K562 (cell line): Measurements from ENCODE around the gene SPAG9. TPM values are rescaled to one million over a fixed set of nuclear protein-coding genes. Genes with fewer than 3 reads are reported as not detected.

Experiments used
- ADNP ChIP-seq: fragments of 200-800 bp; sonication (Bioruptor generic); IDR thresholded peaks from 2 replicates; pipeline ENCODE4 v1.6.1; 2016; ENCODE audit warnings: missing genetic modification characterization, missing compliant biosample characterization
- ASH1L ChIP-seq: fragments of 450-650 bp; IDR thresholded peaks from 2 replicates; pipeline ENCODE4 v1.6.1; 2018; ENCODE audit warnings: borderline replicate concordance, mild to moderate bottlenecking, low read depth; ENCODE audit not compliant: partially characterized antibody
- BHLHE40 ChIP-seq: IDR thresholded peaks from 2 replicates; pipeline ENCODE4 v1.6.1; 2011; ENCODE audit warnings: low read length, improper control_type of control experiment
- CBX8 ChIP-seq: fragments of 200-600 bp; sonication (generic); IDR thresholded peaks from 2 replicates; pipeline ENCODE4 v1.6.1; 2012; ENCODE audit warnings: borderline replicate concordance, mixed run types, low read depth, mild to moderate bottlenecking, moderate library complexity, mixed read lengths, low read length, control low read depth, inconsistent platforms; ENCODE audit not compliant: poor library complexity, severe bottlenecking; ENCODE audit errors: extremely low read depth
- FOS ChIP-seq: IDR thresholded peaks from 3 replicates; pipeline ENCODE4 v1.6.1; 2011; ENCODE audit not compliant: insufficient read length; ENCODE audit errors: extremely low read depth
- HIVEP1 ChIP-seq: fragments of 250-450 bp; sonication (Bioruptor Pico); IDR thresholded peaks from 2 replicates; pipeline ENCODE4 v1.4.0; 2020; ENCODE audit warnings: mild to moderate bottlenecking
- HMG20B ChIP-seq: fragments of 250-450 bp; sonication (Bioruptor Pico); IDR thresholded peaks from 2 replicates; pipeline ENCODE4 v1.5.0; 2021; ENCODE audit warnings: mild to moderate bottlenecking
- KAT7 ChIP-seq: sonication (generic); formaldehyde crosslinking; IDR thresholded peaks from 2 replicates; pipeline ENCODE4 v1.8.0; 2022; ENCODE audit warnings: missing genetic modification reagents, mild to moderate bottlenecking, borderline replicate concordance
- L3MBTL2 ChIP-seq: fragments of 450-650 bp; IDR thresholded peaks from 2 replicates; pipeline ENCODE4 v1.6.1; 2016; ENCODE audit warnings: mild to moderate bottlenecking, moderate library complexity
- MAFG ChIP-seq: fragments of 450-650 bp; conservative IDR thresholded peaks from 2 replicates; pipeline ENCODE4 v1.6.1; 2016; ENCODE audit warnings: missing genetic modification characterization, missing compliant biosample characterization
- NFIC ChIP-seq: fragments of 450-650 bp; IDR thresholded peaks from 2 replicates; pipeline ENCODE4 v1.6.1; 2017; ENCODE audit warnings: mild to moderate bottlenecking, inconsistent platforms
- NR1H2 ChIP-seq: sonication (generic); formaldehyde crosslinking; IDR thresholded peaks from 2 replicates; pipeline ENCODE4 v1.4.0; 2020; ENCODE audit warnings: mild to moderate bottlenecking, missing genetic modification reagents
- PCBP1 ChIP-seq: fragments of 200-400 bp; formaldehyde crosslinking; IDR thresholded peaks from 2 replicates; pipeline ENCODE4 v1.6.1; 2018; ENCODE audit warnings: mild to moderate bottlenecking, low read depth, low read length; ENCODE audit not compliant: poor library complexity, severe bottlenecking
- SNRNP70 ChIP-seq: fragments of 200-400 bp; formaldehyde crosslinking; optimal IDR thresholded peaks from 2 replicates; pipeline ENCODE3; 2017; ENCODE audit warnings: low read depth, low read length
- SPI1 ChIP-seq: IDR thresholded peaks from 2 replicates; pipeline ENCODE4 v1.6.1; 2011; ENCODE audit warnings: low read depth, low read length, control low read depth, borderline replicate concordance
- TCF7L2 ChIP-seq: fragments of 150-350 bp; IDR thresholded peaks from 2 replicates; pipeline ENCODE4 v1.6.1; 2016; ENCODE audit warnings: low read depth, mild to moderate bottlenecking, low read length, moderate library complexity
- ZBTB17 ChIP-seq: fragments of 450-650 bp; formaldehyde crosslinking; IDR thresholded peaks from 2 replicates; pipeline ENCODE4 v1.4.0; 2020; ENCODE audit warnings: mild to moderate bottlenecking
- ZFPM2 ChIP-seq: fragments of 250-450 bp; sonication (Bioruptor Pico); IDR thresholded peaks from 2 replicates; pipeline ENCODE4 v1.5.1; 2022; ENCODE audit warnings: mild to moderate bottlenecking
- ZNF274 ChIP-seq: IDR thresholded peaks from 2 replicates; pipeline ENCODE4 v1.6.1; 2011; ENCODE audit warnings: low read depth, mild to moderate bottlenecking, low read length, moderate library complexity, borderline replicate concordance
- ZNF347 ChIP-seq: fragments of 450-650 bp; formaldehyde crosslinking; IDR thresholded peaks from 2 replicates; pipeline ENCODE4 v1.4.0; 2020; ENCODE audit warnings: low read depth, mild to moderate bottlenecking, moderate library complexity
- ZNF408 ChIP-seq: fragments of 250-450 bp; sonication (Bioruptor Pico); IDR thresholded peaks from 2 replicates; pipeline ENCODE4 v1.4.0; 2020; ENCODE audit warnings: low read depth, mild to moderate bottlenecking, moderate library complexity
- ZNF695 ChIP-seq: fragments of 450-650 bp; formaldehyde crosslinking; IDR thresholded peaks from 2 replicates; pipeline ENCODE4 v1.4.0; 2020; ENCODE audit warnings: mild to moderate bottlenecking, moderate library complexity
- polyA plus RNA-seq, 8 experiments: library from polyadenylated mRNA; depleted of rRNA in 4 of 8; stranded (reverse) in 5 of 8; unstranded in 3 of 8; fragments of >200 nt; fragmentation: Nextera tagmentation in 2 of 8; fragmentation: Illumina TruSeq in 1 of 8; extraction: Ambion mirVana in 2 of 8; extraction: Trizol in 1 of 8; gene quantifications; 2 replicates each; pipeline versions ENCODE4 v1.2.1 to v1.2.3, GENCODE V29; 2011 to 2014; ENCODE audit warnings: inconsistent platforms in 1 of 8, missing spikeins in 1 of 8
- total RNA-seq, 7 experiments: library from RNA; depleted of rRNA in 6 of 7; stranded (reverse); fragments of >200 nt in 6 of 7; fragmentation: Illumina TruSeq in 2 of 7; extraction: Trizol in 2 of 7; gene quantifications; 2 replicates each; pipeline versions ENCODE4 v1.2.1 to v1.2.3, GENCODE V29; 2011 to 2021; ENCODE audit warnings: low replicate concordance in 1 of 7
- TF ChIP-seq, protein P1 (sequence below): sonication (generic); formaldehyde crosslinking; IDR thresholded peaks from 2 replicates; pipeline ENCODE4 v1.8.0; 2023; ENCODE audit warnings: mild to moderate bottlenecking, missing genetic modification reagents
- TF ChIP-seq, protein P2 (sequence below): fragments of 250-450 bp; sonication (Bioruptor Pico); IDR thresholded peaks from 2 replicates; pipeline ENCODE4 v1.5.1; 2021; ENCODE audit warnings: mild to moderate bottlenecking

SPAG9 gene
- total and polyA plus RNA-seq, 9 of the 15 experiments (the other 6 are each of a cell fraction or from before 2014, with no cell fraction given): 12.2 to 99.2 (median 58.2) TPM

DNA sequence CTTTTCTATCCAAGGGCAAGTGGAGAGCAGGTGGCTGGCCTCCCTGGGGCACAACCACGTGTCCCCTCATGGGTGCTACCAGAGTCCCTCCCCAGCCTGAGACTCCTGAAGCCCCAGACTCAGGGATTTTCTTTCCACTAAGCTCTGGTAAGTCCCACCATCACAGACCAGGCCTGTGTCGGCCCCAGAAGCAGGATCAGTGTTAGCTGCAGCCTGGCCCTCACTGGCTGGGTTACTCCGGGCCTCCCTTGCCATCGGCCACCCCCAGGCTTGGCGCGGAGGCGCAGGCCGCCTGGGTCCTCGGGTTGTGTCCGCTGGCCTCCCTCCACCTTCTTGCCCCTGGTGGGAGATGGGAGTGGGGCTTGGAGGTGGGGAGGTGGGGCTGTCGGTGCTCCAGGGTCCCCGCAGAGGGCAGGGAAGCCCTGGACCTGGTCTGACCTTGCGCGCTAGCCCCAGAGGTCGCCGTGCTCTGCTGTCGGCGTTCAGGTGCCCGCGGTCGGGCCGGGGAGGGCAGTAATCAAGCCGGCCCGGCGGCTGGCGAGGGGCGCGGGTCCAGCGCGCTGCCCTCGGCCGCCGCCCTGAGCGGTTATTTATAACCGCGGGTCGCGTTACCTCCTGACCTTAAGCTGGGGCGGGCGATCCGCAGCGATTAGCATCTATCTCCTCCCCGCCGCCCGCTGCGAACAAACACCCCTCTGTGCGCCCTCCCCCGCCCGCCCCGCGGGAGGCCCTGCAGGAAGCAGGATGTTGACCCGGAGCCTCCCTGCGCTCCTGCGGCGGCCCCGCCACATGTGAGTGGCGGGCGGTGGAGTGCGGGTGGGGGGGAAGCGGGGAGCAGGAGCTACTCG is 176.4 kb downstream of the SPAG9 start (continued):
- TF ChIP-seq ZNF408 (CRISPR knock-in tag): no peak
- TF ChIP-seq, protein P1, sequence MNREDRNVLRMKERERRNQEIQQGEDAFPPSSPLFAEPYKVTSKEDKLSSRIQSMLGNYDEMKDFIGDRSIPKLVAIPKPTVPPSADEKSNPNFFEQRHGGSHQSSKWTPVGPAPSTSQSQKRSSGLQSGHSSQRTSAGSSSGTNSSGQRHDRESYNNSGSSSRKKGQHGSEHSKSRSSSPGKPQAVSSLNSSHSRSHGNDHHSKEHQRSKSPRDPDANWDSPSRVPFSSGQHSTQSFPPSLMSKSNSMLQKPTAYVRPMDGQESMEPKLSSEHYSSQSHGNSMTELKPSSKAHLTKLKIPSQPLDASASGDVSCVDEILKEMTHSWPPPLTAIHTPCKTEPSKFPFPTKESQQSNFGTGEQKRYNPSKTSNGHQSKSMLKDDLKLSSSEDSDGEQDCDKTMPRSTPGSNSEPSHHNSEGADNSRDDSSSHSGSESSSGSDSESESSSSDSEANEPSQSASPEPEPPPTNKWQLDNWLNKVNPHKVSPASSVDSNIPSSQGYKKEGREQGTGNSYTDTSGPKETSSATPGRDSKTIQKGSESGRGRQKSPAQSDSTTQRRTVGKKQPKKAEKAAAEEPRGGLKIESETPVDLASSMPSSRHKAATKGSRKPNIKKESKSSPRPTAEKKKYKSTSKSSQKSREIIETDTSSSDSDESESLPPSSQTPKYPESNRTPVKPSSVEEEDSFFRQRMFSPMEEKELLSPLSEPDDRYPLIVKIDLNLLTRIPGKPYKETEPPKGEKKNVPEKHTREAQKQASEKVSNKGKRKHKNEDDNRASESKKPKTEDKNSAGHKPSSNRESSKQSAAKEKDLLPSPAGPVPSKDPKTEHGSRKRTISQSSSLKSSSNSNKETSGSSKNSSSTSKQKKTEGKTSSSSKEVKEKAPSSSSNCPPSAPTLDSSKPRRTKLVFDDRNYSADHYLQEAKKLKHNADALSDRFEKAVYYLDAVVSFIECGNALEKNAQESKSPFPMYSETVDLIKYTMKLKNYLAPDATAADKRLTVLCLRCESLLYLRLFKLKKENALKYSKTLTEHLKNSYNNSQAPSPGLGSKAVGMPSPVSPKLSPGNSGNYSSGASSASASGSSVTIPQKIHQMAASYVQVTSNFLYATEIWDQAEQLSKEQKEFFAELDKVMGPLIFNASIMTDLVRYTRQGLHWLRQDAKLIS (CRISPR knock-in tag): no peak
- no peak for TF ChIP-seq TCF7L2
- TF ChIP-seq PCBP1: peak; percentile 74
- TF ChIP-seq ADNP (tag): no peak
- TF ChIP-seq ZNF695 (CRISPR knock-in tag): 0 out of 2 replicates have a peak, but pooled peaks have one; percentile 18
- TF ChIP-seq SNRNP70: no peak
- no peak for TF ChIP-seq KAT7
- TF ChIP-seq FOS: no peak
- no peak for TF ChIP-seq ASH1L
- peak; percentile 68 for TF ChIP-seq BHLHE40
- TF ChIP-seq NR1H2: 0 out of 2 replicates have a peak, but pooled peaks have one; percentile 61
- TF ChIP-seq HIVEP1: no peak
- TF ChIP-seq ZFPM2 (CRISPR knock-in tag): no peak
- TF ChIP-seq L3MBTL2: peak; percentile 42; the same call in 1 of the 2 replicates
- TF ChIP-seq ZNF274: no peak
- 0 out of 2 replicates have a peak, but pooled peaks have one; percentile 35 for TF ChIP-seq NFIC
- TF ChIP-seq ZNF347 (CRISPR knock-in tag): no peak
- no peak for TF ChIP-seq CBX8
- no peak for TF ChIP-seq SPI1
- TF ChIP-seq MAFG (tag): no peak
- TF ChIP-seq ZBTB17 (CRISPR knock-in tag): peak; percentile 54; the same call in 1 of the 2 replicates
- TF ChIP-seq HMG20B (CRISPR knock-in tag): peak; percentile 43; the same call in 1 of the 2 replicates
- TF ChIP-seq, protein P2, sequence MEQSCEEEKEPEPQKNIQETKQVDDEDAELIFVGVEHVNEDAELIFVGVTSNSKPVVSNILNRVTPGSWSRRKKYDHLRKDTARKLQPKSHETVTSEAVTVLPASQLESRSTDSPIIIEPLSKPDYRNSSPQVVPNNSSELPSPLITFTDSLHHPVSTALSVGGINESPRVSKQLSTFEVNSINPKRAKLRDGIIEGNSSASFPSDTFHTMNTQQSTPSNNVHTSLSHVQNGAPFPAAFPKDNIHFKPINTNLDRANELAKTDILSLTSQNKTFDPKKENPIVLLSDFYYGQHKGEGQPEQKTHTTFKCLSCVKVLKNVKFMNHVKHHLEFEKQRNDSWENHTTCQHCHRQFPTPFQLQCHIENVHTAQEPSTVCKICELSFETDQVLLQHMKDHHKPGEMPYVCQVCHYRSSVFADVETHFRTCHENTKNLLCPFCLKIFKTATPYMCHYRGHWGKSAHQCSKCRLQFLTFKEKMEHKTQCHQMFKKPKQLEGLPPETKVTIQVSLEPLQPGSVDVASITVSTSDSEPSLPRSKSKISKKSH (CRISPR knock-in tag): no peak
